GM23248 (cell line): ENCODE results near the gene PXDN.

Source experiments
- EZH2 ChIP-seq: fragments of 200-600 bp; sonication (generic); IDR thresholded peaks from 2 replicates; pipeline ENCODE4 v1.6.1; 2018; ENCODE audit warnings: antibody characterized with exemption, mild to moderate bottlenecking; ENCODE audit not compliant: insufficient read depth, poor library complexity, severe bottlenecking
- EZH2phosphoT487 ChIP-seq: fragments of 200-600 bp; sonication (generic); IDR thresholded peaks from 2 replicates; pipeline ENCODE4 v1.6.1; 2018; ENCODE audit warnings: antibody characterized with exemption, moderate library complexity, mild to moderate bottlenecking, low read depth; ENCODE audit not compliant: insufficient read depth

DNA sequence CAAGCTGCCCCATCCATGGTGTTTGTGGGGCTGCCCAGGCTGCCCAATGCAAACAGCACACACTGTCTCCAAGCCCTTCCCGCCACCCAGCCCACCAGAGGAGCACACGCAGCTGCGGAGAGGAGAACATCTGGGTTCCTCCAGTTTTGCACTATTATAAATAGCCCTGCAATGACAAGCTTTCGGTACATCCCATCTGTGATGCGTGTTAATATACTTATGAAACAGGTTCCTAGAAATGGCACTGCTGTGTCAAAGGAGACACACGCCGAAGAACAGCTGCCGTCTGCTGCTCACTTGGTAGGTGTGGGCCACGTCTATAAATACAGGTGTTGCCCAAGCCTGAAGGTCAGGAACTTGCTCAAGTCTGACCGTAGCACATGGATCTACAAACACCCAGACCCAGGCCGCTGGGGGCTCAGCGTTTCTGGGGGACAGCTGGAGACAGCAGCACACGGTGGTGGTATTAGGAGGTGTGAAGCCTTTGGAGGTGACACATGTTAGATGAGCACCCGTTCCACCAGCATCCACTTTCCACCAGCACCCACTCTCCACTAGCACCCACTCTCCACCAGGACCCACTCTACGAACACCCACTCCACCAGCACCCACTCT is 34.3 kb downstream of the PXDN start:
- TF ChIP-seq EZH2: no peak
- TF ChIP-seq EZH2phosphoT487: no peak
